ENCODE data around the gene LCE5A.

LCE5A gene

DNA sequence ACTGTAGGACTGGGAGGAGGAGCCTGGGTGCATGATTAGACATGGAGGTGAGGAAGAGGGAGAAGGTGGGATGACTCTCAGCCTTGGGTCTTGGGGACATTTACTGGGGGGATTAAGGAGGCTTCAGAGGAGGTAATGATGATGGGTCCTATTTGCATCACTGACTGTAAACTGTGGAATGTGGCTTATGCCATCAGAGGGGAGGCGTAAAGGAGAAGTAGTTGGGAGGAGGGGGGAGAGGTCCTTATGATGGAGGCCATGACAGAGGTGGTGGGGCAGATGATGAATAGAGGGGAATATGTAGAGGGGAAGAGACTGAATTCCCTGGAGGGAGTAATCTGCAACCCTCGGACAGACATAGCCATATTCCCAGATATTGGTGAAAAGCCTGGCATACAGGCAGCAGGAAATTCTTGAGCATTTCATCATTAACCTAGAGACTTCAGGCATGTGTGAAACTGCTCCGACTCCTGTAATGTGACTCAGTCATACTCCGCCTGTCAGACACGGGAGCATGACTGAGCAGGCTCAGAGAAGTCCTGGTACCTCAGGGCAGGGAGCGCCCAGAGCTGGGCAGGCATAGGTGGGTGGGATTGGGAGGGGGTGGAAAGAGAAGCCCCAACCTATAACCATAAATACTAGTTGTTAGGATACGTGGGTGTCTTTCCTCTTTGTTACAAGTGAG is 8.0 kb upstream of the LCE5A start:
- TF ChIP-seq GATA1 (IDR thresholded peaks at IDR 0.05; ENCODE audit: low read depth, low read length) (no peak), POLR2A (IDR thresholded peaks at IDR 0.05; ENCODE audit: low read length) (no peak)
- DNase-seq = no peak

DNA sequence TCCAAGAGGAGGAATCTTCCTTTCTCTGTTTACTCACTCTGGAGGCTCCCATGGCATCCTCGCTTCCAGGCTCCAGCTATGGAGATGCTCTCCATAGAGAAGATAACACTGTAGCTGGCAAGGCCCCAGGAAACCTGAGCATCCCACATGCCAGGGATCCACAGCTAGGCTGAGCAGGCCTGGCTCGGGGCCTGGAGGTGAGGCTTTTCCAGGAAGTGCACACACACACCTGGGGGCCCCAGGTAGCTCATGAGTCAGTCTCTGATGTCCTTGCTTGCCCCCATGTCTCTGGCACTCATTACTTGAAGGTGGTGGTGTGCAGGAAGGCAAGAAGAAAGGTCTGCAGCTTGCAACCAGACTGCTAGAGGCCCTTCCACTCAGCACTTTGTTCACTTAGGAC is 5.5 kb upstream of the LCE5A start:
- no peak for DNase-seq
- no peak for TF ChIP-seq POLR2A (IDR thresholded peaks at IDR 0.05; ENCODE audit: low read length)
- TF ChIP-seq GATA1 (IDR thresholded peaks at IDR 0.05; ENCODE audit: low read depth, low read length) = no peak

DNA sequence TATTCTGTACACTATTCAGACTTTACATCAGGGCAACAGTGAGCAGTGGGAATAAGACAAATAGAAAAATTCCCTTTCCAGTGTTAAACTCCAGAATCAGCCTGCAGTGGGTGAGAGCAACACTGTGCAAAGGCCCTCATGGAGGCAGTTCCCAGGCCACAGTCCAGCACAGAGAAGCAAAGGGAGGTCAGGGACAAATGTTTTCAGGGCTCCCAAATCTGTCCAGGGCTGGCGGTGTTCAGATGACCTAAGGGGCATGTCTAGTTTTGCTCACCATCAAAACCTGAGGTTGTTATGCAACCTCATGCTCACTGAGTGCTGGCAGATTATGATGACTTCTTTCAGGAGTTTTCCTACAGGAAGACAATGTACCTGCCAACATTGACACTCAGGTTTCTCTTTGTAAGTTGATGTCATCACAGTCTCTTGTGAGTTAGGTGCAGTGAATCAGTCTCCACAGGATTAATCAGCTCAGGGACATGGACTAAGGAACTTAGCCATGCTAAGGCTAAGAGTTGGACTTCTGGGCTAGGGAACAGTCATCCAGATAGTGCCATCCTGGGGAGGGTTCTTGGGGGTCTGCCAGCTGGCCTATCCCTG is 3.6 kb upstream of the LCE5A start:
- TF ChIP-seq POLR2A (IDR thresholded peaks at IDR 0.05; ENCODE audit: low read length) = no peak
- no peak for TF ChIP-seq GATA1 (IDR thresholded peaks at IDR 0.05; ENCODE audit: low read depth, low read length)
- DNase-seq = no peak

DNA sequence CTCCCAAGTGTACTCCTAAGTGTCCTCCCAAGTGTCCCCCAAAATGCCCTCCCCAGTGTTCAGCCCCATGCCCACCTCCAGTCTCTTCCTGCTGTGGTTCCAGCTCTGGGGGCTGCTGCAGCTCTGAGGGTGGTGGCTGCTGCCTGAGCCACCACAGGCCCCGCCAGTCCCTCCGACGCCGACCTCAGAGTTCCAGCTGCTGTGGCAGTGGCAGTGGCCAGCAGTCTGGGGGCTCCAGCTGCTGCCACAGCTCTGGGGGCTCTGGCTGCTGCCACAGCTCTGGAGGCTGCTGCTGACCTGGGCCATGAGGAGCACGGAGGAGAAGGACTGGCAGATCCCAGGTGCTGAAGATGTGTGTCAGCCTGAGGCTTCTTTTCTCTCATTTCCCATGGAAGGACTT is 993 bp downstream of the LCE5A start:
- no peak for TF ChIP-seq GATA1 (IDR thresholded peaks at IDR 0.05; ENCODE audit: low read depth, low read length)
- TF ChIP-seq POLR2A (IDR thresholded peaks at IDR 0.05; ENCODE audit: low read length) = no peak
- no peak for DNase-seq

DNA sequence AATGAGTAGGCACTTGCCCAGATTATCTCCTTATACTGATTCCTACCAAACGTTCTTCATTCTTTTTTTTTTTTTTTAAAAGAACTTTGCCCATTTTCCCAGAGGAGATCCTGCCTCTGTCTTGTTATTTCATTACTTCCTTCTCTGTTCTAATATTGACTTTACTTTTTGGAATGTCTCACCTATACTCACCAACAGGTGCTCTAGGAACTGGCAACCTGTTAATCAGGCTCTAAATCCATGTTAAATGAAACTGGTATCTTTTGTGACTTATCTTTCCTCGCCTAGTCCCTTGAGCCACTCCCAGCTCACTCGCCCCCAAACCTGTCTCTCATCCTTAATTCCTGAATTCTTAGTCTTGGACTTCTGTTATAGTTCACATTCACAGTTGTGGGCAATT is 2.5 kb downstream of the LCE5A start:
- TF ChIP-seq POLR2A (IDR thresholded peaks at IDR 0.05; ENCODE audit: low read length) (no peak), GATA1 (IDR thresholded peaks at IDR 0.05; ENCODE audit: low read depth, low read length) (no peak)
- no peak for DNase-seq

DNA sequence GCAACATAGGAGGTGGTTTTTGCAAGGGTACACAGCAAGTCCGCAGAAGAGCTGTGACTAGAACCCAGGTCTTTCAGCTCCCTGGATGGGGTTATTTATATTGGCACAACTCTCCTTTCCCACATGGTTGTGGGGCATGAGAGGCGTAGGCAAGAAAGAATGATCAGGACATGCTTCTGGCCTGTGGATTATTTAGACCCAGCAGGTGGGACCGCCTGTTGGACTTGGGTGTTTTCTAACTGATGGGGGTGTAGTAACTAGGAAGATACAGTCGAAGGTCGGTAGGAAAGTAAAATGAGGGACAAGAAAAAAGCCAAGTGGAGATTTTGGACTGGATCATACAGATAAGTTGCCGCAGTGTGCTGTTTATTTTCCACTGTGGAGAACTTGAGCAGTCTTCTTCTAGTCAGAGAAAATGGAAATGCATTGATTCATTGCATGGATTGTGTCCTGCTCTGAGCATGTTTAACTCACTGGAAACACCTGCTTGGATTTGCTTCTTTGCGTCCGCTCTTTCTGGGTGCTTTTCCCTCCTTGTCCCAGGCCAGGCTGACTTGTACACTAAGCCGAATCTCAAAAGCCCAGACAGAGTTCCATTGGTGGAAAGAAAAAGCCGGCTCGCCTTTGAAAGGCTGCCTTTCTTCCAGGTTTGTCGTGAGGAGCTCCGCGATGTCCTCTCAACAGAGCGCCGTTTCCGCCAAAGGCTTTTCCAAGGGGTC is 4.3 kb downstream of the LCE5A start:
- no peak for TF ChIP-seq GATA1 (IDR thresholded peaks at IDR 0.05; ENCODE audit: low read depth, low read length)
- TF ChIP-seq POLR2A (IDR thresholded peaks at IDR 0.05; ENCODE audit: low read length) = no peak

DNA sequence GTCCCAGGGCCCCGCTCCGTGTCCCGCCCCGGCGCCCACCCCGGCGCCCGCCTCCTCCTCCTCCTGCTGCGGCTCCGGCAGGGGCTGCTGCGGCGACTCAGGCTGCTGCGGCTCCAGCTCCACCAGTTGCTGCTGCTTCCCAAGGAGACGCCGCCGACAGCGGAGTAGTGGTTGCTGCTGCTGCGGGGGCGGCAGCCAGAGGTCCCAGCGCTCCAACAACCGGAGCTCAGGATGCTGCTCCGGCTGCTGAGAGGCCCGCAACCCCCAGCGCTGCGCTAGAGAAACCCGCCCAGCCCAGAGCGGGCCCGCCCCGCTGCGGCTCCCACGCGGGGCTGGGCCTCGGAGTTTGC is 4.8 kb downstream of the LCE5A start:
- TF ChIP-seq POLR2A (IDR thresholded peaks at IDR 0.05; ENCODE audit: low read length) (no peak), GATA1 (IDR thresholded peaks at IDR 0.05; ENCODE audit: low read depth, low read length) (no peak)
- DNase-seq = no peak

More for the DNA sequence above, 4.3 kb downstream of the LCE5A start:
- no peak for DNase-seq

DNA sequence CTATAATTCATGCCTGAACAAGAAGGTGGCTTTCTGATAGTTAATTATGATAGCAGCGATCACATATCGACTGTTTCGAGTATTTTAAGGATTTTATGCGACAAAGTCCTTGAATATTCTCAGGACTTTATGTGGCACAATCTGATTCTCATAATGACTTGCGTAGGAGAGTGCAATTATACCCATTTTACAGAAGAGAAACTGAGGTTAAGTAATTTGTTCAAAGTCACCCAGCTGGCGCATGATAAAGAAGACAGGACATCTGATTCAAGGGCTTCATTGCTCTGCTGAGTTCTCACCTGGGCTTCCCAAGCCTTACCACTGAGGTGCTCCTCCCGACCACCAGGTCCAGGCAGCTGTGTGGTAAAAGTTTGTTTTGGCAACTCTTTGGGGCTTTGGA is 5.5 kb downstream of the LCE5A start:
- DNase-seq = no peak
- TF ChIP-seq GATA1 (IDR thresholded peaks at IDR 0.05; ENCODE audit: low read depth, low read length) (no peak), POLR2A (IDR thresholded peaks at IDR 0.05; ENCODE audit: low read length) (no peak)

DNA sequence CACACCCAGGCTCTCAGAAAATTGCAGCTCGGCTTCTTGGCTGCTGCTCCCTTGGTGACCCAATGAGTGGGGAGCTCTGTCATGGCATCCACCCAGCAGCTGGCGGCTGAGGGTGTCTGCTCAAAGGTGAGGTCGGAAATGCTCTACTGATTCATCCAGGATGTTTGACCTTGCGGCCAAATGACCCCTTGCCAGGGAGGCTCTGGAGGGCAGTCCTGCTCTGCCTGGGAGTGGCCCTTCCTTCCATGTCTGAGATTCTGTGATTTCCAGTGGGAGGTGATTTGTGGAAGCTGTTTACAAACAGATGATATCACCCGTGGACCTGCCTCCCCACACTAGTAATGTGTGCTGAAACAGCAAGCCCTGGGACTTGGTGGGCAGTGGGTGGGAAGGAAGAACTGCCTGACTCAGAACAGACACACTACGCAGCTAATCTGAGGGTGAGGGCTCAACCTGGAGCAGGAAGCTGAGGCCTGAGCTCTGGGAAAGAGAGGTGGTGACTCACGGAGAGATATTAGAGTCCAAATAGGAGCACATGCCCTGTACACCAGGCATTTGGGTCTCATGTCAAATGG is 6.7 kb downstream of the LCE5A start:
- DNase-seq = no peak
- TF ChIP-seq POLR2A (IDR thresholded peaks at IDR 0.05; ENCODE audit: low read length) = no peak
- no peak for TF ChIP-seq GATA1 (IDR thresholded peaks at IDR 0.05; ENCODE audit: low read depth, low read length)

DNA sequence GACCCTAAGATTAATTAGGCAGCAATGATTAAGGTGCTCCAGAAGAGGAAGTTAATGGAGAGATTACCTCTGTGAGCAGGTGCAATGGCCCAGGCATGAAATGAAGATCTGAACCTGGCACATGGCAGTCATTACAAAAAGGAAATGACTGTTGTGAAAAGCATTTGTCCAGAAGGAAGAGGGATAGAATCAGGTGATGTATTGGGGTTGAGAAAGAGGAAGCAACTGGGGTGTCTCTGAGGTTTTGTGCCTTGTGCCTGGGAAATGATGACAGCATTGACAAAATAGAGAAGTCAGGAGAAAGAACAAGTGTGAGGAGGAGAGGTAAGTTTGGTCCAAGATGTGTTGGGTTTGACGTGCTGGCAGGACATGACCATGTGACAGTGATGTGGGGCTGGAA is 9.2 kb downstream of the LCE5A start:
- TF ChIP-seq POLR2A (IDR thresholded peaks at IDR 0.05; ENCODE audit: low read length) (no peak), GATA1 (IDR thresholded peaks at IDR 0.05; ENCODE audit: low read depth, low read length) (no peak)
- DNase-seq = no peak

DNA sequence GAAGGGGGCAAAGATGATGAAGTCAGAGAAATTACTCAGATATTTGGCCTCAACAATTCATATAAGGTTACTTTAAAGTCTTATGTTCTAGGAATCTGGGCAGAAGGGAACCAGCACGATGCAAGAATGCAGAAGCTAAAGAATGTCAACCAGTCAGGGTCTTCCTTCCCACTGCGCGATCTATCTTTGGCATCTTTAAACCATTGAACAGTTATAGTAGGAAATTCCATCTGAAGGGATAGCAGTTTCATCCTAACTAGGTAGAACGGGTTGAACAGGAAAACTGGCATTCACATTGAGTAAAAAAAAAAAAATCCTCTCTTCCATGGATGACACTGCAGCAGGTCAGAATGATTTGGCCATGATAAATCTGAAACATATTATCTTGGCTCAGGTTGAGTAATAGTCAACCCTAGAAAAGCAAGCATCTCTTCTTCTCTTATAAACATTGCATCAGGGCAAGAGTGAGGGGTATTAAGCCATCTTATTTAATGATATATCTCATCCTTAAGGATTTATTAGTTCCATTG is 10.0 kb downstream of the LCE5A start:
- no peak for DNase-seq

DNA sequence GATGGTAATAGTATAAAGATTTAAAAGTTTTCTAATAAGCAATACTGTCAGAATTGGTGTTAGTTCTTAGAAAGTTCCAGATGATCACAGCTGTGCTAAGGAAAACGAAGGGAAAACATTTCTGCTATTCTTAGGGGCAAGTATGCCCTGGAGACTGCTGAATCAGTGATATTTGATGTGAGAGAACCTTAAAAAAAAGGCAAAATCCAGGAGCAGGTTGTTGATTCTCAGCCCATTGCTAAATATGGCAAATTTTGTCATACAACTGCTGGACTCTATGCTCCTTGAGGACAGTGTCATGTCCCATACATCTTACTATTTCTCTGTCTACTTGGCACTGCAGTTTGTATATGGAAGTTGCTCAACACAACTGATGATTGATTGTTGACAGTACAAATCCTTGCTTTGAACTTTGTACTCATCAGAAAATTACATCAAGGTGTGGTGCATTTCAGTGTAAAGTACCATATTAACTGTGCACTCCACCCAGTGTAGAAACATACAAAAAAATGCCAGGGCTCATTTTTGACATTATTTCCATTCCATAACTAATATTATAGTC is 14.6 kb downstream of the LCE5A start:
- TF ChIP-seq GATA1 (IDR thresholded peaks at IDR 0.05; ENCODE audit: low read depth, low read length) (no peak), POLR2A (IDR thresholded peaks at IDR 0.05; ENCODE audit: low read length) (no peak)
- no peak for DNase-seq

More for the DNA sequence above, 10.0 kb downstream of the LCE5A start:
- TF ChIP-seq GATA1 (IDR thresholded peaks at IDR 0.05; ENCODE audit: low read depth, low read length) (no peak), POLR2A (IDR thresholded peaks at IDR 0.05; ENCODE audit: low read length) (no peak)

DNA sequence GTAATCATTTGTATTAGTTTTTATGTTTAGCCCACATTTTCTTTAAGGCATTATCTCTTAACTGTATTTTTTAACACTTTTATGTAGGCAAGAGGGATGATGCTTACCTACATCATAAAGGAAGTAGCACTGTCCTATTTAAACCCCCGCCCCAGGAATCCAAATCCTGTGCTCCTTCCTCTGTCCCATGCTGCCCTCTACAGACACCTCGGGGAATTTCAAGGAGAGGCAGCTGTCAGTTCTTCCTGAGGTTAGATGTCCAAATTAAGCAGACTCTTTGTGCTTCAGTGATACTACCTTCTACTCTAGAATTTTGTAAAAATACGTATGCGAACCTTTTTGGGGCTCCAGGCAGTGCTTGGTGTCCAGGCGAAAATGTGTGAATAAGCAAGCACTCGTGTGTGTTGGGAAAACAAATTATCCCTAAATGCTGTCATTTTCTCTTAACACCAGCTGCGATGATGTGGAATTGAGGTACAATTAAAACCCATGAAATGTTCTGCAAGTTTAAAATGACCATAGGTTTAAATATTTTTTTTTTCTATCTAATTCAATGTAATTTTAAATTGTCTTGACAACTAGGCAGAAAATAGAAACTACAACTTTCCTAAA is 22.8 kb downstream of the LCE5A start:
- no peak for TF ChIP-seq GATA1 (IDR thresholded peaks at IDR 0.05; ENCODE audit: low read depth, low read length)
- TF ChIP-seq POLR2A (IDR thresholded peaks at IDR 0.05; ENCODE audit: low read length) = no peak
- peak in 1 of 2 experiments; percentile 37 for DNase-seq
